Measurements from ENCODE around the gene ACSL1. TPM values are rescaled to one million over a fixed set of nuclear protein-coding genes. Genes with fewer than 3 reads are reported as not detected.

Gene ACSL1
- total RNA-seq, 1 experiment from 2014 or later = 20.0 TPM

DNA sequence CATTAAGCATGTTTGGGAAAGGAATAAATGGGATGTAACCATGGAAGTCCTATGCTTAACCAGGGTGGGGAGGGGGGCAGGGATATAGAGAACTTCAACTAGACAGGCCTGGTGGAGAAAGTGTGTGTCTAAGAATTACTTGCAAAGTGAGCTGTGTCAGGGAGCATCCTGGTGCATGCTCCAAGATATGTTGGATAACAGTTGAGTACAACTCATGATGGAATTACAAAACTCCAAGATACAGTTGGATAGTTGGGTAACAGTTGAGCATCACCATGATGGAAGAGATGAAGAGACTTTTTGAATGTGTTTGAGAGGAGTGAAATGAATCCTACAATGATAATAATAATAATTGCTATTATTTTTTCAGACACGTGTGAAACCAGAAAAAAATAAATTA lies 26.1 kb upstream of the ACSL1 start:
- no peak for ATAC-seq
- POLR2A ChIA-PET (ENCODE audit: unreplicated experiment) = no interaction called here
- Histone ChIP-seq H3K4me3 (ENCODE audit: low read length) (no peak overlapping the region), H3K36me3 (ENCODE audit: low read depth, low read length) (no peaks in the 10 kb centered on the region), H3K27me3 (ENCODE audit: low read length) (no peaks in the 10 kb centered on the region), H2AFZ (ENCODE audit: low read length) (no peak overlapping the region), H4K20me1 (ENCODE audit: low read length) (no peaks in the 10 kb centered on the region), H3K9ac (ENCODE audit: low read length) (no peak overlapping the region), H3K9me2 (replicated peaks; ENCODE audit: low read length) (no peaks in the 10 kb centered on the region), H3K79me2 (ENCODE audit: low read length) (no peaks in the 10 kb centered on the region), H3K4me1 (ENCODE audit: insufficient read depth, low read length) (no peaks in the 10 kb centered on the region), H3F3A (ENCODE audit: low read length, unreplicated experiment) (no peaks in the 10 kb centered on the region), H3K27ac (ENCODE audit: low read length) (no peak overlapping the region), H3K4me2 (ENCODE audit: low read length) (no peak overlapping the region), H3K9me3 (ENCODE audit: low read length) (no peaks in the 10 kb centered on the region)
- intact Hi-C loops (cut with micrococcal nuclease) = no loop called here
- CTCF ChIA-PET = no interaction called here
- no TSS peak for BruUV-seq (replicated peaks)
- TF ChIP-seq EZH2 (IDR thresholded peaks at IDR 0.05; ENCODE audit: low read length, unreplicated experiment) (no peak), EZH2phosphoT487 (IDR thresholded peaks at IDR 0.05; ENCODE audit: borderline replicate concordance, low read length) (no peak)
- TF ChIP-seq, protein P1, sequence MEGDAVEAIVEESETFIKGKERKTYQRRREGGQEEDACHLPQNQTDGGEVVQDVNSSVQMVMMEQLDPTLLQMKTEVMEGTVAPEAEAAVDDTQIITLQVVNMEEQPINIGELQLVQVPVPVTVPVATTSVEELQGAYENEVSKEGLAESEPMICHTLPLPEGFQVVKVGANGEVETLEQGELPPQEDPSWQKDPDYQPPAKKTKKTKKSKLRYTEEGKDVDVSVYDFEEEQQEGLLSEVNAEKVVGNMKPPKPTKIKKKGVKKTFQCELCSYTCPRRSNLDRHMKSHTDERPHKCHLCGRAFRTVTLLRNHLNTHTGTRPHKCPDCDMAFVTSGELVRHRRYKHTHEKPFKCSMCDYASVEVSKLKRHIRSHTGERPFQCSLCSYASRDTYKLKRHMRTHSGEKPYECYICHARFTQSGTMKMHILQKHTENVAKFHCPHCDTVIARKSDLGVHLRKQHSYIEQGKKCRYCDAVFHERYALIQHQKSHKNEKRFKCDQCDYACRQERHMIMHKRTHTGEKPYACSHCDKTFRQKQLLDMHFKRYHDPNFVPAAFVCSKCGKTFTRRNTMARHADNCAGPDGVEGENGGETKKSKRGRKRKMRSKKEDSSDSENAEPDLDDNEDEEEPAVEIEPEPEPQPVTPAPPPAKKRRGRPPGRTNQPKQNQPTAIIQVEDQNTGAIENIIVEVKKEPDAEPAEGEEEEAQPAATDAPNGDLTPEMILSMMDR (conservative IDR thresholded peaks at IDR 0.05; ENCODE audit: low read depth, low read length) = no peak
- DNase-seq = no peak

DNA sequence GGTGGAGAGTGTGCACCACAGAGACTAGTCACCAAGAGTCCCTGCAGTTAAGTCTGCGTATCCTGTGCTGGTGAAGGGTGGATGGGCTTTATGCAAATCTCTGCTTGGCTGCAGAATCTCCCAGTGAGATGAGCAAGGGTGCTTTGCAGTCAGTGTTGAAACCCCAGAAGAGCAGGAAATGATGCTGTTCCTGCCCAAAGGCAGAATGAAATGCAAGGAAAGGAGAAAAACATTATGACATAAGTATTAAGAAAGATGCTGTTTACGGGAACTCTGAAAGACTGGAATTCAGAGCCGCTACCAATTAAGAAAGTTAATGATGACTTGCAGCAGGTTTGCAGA lies 25.4 kb upstream of the ACSL1 start:
- Histone ChIP-seq H3K27ac (ENCODE audit: low read length) (no peak overlapping the region), H3K27me3 (ENCODE audit: low read length) (no peaks in the 10 kb centered on the region), H3K36me3 (ENCODE audit: low read depth, low read length) (no peaks in the 10 kb centered on the region), H2AFZ (ENCODE audit: low read length) (no peak overlapping the region), H3F3A (ENCODE audit: low read length, unreplicated experiment) (no peaks in the 10 kb centered on the region), H3K9ac (ENCODE audit: low read length) (no peak overlapping the region), H3K4me1 (ENCODE audit: insufficient read depth, low read length) (peaks cover 3% of the 10 kb centered on the region), H3K79me2 (ENCODE audit: low read length) (no peaks in the 10 kb centered on the region), H3K9me2 (replicated peaks; ENCODE audit: low read length) (no peaks in the 10 kb centered on the region), H3K4me2 (ENCODE audit: low read length) (no peak overlapping the region), H3K4me3 (ENCODE audit: low read length) (no peak overlapping the region), H4K20me1 (ENCODE audit: low read length) (no peaks in the 10 kb centered on the region), H3K9me3 (ENCODE audit: low read length) (no peaks in the 10 kb centered on the region)
- no TSS peak for BruUV-seq (replicated peaks)
- no peak for ATAC-seq
- ChIA-PET POLR2A (ENCODE audit: unreplicated experiment) (no interaction called here), CTCF (no interaction called here)
- intact Hi-C loops (cut with micrococcal nuclease) = no loop called here
- TF ChIP-seq EZH2phosphoT487 (IDR thresholded peaks at IDR 0.05; ENCODE audit: borderline replicate concordance, low read length) = no peak
- DNase-seq = no peak

- DNase-seq = no peak
- no peak overlapping the region for H2AFZ ChIP-seq (ENCODE audit: low read length)
- H3K4me1 ChIP-seq (ENCODE audit: insufficient read depth, low read length) = peaks cover 9% of the 10 kb centered on the region
- no peak overlapping the region for H3K4me3 ChIP-seq (ENCODE audit: low read length)
- intact Hi-C loops (cut with micrococcal nuclease) = no loop called here
- BruUV-seq (replicated peaks) = no TSS peak
- no peaks in the 10 kb centered on the region for H3K36me3 ChIP-seq (ENCODE audit: low read depth, low read length)
- H3K27me3 ChIP-seq (ENCODE audit: low read length) = no peaks in the 10 kb centered on the region
- POLR2A ChIA-PET (ENCODE audit: unreplicated experiment) = no interaction called here
- H3K9me2 ChIP-seq (replicated peaks; ENCODE audit: low read length) = no peaks in the 10 kb centered on the region
- H3K4me2 ChIP-seq (ENCODE audit: low read length) = no peak overlapping the region
- TF ChIP-seq, protein P1 (conservative IDR thresholded peaks at IDR 0.05; ENCODE audit: low read depth, low read length) = no peak
- no peak for TF ChIP-seq EZH2phosphoT487 (IDR thresholded peaks at IDR 0.05; ENCODE audit: borderline replicate concordance, low read length)
- no peak for TF ChIP-seq EZH2 (IDR thresholded peaks at IDR 0.05; ENCODE audit: low read length, unreplicated experiment)
- ATAC-seq = no peak
- H3K9ac ChIP-seq (ENCODE audit: low read length) = no peak overlapping the region
- no peaks in the 10 kb centered on the region for H4K20me1 ChIP-seq (ENCODE audit: low read length)
- no peaks in the 10 kb centered on the region for H3F3A ChIP-seq (ENCODE audit: low read length, unreplicated experiment)
- no peaks in the 10 kb centered on the region for H3K79me2 ChIP-seq (ENCODE audit: low read length)
- no peaks in the 10 kb centered on the region for H3K9me3 ChIP-seq (ENCODE audit: low read length)
- CTCF ChIA-PET = no interaction called here
- no peak overlapping the region for H3K27ac ChIP-seq (ENCODE audit: low read length)
Measured at GRCh38 chr4:184850431-184851199, 24.8 kb upstream of the ACSL1 start.
